GM19395 (cell line): ENCODE data around the gene GJD3.

Source experiments
- ATAC-seq: cut with Tn5 transposase; IDR thresholded peaks from one replicate; pipeline ENCODE4 v1.9.1; 2021; ENCODE audit warnings: mild to moderate bottlenecking, moderate library complexity; ENCODE audit not compliant: unreplicated experiment

Gene GJD3

DNA sequence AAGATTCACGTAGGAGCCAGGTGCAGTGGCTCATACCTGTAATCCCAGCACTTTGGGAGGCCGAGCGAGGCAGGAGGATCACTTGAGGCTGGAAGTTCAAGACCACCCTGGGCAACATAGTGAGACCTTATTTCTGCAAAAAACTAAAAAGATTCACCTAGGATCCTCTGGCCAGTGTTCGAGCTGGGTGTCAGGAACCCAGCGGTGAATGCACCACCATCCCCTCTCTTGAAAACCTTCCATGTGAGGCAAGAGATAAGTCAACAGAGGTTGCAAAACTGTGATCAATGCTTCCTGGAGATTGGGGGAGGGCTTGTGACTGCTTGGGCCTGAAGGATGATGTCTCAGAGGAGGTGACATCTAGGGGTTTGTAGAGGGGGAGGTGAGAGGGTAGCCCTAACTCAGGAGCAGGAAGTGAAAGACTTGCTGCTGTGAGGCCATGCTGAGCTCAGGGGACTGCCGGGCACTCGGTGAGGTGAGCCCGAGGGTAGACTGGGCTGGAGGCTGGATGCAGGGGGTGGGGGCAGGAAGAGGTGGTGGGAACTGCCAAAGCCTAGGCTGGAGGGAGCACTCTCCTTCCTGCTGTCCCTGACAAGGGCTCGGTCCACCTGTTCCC, 11.7 kb downstream of the GJD3 start:
- ATAC-seq, result no peak

GRCh38 chr17:40352237-40352778, 12.2 kb downstream of the GJD3 start:
- ATAC-seq, result no peak

GRCh38 chr17:40351359-40352236, 12.9 kb downstream of the GJD3 start:
- no peak for ATAC-seq

DNA sequence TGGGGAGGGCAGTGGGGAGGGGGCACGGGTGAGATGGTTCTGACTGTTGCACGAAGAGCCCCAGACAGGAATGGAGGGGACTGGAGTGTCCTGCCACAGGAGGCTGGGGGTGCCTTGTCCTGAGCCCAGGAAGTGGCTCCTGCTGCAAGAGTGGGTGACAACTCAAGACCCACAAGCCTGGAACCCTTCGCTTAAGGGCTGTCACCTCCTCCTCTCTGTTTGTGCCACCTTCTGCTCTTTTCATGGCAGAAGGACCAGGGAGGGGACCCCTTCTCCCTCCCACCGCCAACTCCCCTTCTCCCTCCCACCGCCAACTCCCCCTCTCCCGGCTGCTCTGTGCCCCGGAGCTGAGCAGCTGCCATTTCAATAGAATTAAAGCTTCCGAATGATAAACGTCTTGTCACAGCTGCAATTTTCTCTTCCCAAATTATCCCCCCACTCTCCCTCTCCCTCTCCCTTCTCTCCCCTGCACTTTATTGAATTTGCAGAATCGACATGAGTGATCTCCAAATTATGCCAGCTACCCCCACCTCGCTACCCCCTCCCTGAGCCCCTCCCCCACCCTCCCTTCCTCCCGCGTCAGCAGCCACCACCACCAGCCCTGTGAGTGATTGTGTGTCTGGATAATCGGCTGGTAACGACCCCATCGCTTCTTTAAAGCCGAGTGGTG, 13.7 kb downstream of the GJD3 start:
- no peak for ATAC-seq

DNA sequence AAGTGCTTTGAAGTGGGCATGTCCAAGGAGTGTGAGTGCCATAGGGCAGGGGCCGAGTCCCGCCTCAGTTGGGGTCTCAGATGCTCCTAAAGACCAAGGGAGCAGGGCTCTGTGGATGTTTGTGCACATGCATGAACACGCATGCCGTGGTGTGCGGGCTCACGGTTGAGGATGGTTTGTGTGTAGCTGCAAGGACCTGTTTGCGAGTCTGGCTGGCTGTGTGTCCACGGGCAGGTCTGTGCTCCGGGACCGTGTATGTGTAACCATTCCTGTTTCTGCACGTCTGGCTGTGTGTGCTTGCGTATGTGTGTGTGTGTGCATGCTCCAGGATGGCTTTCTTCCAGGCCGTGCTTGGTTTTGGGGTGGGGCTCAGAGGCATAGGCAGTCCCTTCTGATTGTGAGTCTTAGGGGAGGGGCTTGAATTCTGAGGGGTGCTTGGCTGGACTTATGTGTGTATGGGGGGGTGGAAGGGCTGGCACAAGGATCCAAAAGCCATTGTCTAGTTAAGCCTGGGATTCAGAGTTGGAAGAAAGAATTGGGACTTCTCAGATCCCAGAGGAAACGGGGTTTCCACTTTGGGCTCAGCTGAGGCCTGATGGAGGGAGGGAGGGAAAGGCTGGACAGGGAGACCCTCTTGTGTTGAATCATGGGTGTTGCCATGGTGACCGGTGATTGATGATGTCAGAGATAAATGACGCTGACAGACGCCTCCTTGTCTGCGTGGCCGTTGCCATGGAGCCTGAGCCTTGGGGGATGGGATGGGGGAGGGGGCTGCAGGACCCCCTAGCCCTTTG, 14.4 kb downstream of the GJD3 start:
- no peak for ATAC-seq

DNA sequence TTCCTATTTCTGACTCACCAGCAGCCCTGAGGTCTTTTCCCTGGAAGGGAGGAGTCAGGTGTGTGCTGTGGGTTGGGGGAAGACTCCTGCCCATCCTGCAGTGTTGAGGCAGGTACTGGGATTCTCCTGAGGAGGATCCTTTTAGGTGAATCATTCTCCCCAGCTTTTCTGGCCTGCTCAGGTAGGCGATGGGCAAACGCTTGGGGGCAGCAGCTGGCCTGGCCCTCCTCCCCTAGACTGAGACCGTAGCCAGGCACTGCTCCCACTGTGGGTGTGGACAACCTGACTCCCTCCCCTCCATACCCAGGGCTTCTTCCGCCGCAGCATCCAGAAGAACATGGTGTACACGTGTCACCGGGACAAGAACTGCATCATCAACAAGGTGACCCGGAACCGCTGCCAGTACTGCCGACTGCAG, 15.1 kb downstream of the GJD3 start:
- ATAC-seq, result no peak

DNA sequence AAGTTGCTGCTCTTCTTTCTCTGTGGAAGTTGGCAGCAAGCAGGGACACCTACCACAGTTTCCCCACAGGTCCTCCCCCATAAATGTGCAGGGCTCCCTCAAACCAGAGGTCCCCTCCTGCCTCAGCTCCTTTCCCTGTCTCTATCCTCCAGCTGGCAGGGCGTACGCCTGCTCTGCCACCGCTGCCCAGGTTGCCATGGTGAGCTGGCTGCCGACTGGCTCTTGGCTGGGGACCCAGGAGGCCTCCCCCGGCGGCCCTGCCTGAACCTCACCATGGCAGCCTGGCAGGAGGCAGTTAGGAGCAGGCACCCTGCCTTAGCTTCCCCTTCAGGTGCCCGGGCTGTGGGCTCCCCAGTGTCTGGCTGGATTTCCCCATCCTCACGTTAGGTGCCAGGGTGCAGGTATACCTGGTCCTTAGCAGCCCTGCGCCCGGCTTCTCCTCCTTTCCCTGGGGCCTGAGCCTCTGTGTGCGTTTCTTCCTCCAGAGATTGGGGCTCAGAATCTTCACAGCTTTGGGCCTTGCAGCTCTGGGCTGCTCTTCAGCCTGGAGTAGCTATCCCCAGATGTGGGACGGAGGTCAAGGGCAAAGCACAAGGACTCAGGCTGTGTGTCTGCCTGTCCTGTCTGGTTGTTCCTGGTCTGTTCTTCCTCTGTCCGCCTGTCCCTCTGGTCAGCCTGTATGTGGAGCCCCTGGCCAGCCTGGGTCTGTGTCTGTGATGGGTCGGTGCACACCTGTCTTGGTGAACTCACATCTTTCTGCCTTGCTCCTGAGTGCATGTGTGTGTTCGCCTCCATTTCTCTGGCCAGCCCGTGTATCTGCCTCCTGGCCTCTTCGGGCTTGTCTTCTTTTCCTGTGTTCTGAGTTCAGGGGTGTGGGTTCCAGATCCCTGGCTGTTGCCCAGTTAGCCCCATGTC, 15.7 kb downstream of the GJD3 start:
- no peak for ATAC-seq

GRCh38 chr17:40348136-40348504, 16.4 kb downstream of the GJD3 start:
- ATAC-seq, result no peak

DNA sequence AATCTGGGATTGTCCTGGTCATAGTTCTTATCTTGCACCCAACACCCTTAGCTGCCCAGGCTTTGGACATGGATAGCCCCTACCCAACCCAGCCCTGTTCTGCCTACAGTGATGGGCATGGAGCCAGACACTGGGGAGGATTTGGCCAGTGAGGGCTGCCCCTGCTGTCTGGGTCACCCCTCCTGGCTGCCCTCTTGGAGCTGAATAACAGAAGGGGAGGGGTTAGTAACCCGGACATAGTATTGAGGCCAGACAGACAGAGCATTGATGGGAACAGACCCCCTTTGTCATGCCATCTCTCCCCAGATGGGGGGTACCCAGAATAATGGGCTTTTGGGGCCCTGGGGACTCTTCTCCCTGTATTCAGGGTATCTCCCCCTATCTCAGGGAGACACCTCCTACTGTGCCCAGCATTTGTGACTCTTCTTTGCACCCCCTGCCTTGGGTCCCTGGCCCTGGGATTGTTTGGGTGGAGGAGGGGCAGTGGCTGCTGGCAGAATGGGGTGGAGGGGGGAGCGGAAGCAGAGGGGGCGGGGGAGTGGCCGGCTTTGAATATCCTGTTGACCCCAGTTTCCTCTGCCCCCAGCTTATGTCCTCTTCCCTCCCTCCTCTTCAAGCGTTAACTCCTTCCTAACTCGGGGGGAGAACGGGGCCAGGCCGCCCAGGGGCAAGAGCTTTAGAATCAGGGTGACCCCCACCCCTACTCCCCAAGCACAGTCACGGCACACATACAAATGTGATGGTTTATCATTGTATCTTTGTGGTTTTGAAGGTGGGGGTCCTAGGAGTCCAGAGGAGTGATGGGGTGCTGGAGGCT, 17.0 kb downstream of the GJD3 start:
- no peak for ATAC-seq

- no peak for ATAC-seq
Measured at GRCh38 chr17:40346765-40347158, 17.8 kb downstream of the GJD3 start.

DNA sequence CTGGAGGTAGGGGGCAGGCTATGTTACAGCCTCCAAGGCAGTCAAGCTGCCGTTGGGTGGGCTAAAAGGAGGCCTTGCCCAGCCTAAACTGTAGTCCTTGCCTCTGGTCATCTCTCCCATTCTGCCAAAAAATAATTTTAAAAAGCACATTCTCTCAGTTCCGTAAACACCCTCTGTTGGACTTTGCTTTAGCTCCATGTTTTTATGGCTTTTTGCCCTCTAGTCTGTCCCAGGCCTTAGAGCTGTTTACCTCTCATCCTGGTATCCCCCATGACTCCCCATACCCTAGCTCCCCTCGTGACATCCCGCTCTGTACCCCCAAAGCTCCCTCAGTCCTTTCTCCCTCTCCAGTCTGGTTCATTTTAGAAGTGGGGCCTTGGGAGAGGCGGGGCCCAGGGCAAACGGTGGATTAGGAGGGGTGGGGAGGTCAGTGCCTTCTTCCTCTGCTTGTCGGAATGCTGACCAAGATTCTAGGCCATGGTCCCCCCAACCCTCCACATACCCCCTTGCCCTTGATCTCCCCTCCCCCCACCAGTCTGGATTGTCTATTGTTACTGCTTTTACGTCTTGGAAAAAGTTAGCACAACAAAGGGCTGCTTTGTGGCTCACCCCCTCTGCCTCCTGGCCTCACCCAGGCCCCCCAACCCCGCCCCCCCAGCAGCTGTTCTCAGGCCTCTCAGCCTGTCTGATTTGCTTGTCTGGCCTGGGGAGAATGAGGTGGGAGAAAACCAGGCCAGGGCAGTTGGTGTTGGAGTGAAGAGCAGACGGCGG, 18.4 kb downstream of the GJD3 start:
- no peak for ATAC-seq

- no peak for ATAC-seq
Measured at GRCh38 chr17:40345161-40345993, 19.2 kb downstream of the GJD3 start.

GRCh38 chr17:40344421-40345160, 19.9 kb downstream of the GJD3 start:
- ATAC-seq, result no peak

DNA sequence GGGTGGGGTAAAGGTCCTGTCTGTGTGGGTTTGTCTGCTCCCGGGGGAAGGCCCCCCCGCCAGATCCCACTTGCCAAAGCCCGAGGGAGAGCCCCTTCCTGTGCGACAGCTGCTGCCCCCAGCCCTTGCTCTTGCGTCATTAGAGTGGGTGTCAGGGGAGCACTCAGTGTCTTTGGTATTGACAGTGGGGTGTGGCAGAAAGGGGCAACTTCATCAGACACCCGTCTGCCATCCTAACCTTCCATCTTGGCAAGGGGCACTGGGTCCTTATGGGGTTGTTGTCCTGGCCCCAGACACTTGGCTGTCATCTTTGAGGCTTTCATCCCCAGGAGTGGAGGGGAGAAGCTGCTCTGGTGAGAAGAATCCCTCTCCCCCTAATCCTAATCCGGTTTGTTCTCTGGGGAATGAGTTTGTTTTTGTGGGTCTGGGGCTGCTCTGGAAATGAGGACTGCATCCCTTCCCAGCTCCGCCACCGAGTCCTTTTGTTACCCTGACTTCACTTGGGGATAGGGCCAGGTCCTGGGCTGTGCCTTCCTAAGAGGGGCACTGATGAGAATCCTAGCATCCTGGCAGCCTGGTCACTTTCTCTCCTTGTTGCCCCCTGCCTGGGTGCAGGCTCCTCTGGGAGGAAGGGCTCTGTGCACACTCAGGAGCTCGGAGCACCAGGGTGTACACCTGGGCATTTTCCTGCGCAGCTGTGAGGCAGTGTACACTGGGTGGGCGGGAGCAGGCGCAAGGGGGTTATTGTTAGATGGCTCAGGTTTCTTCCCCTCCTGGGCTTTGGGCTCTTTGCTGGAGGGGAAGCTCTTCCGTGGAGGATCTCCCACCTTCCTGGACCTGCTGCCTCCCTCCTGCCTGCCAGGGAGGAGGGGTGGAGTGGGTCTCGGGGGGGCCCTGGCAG, 21.1 kb downstream of the GJD3 start:
- no peak for ATAC-seq

DNA sequence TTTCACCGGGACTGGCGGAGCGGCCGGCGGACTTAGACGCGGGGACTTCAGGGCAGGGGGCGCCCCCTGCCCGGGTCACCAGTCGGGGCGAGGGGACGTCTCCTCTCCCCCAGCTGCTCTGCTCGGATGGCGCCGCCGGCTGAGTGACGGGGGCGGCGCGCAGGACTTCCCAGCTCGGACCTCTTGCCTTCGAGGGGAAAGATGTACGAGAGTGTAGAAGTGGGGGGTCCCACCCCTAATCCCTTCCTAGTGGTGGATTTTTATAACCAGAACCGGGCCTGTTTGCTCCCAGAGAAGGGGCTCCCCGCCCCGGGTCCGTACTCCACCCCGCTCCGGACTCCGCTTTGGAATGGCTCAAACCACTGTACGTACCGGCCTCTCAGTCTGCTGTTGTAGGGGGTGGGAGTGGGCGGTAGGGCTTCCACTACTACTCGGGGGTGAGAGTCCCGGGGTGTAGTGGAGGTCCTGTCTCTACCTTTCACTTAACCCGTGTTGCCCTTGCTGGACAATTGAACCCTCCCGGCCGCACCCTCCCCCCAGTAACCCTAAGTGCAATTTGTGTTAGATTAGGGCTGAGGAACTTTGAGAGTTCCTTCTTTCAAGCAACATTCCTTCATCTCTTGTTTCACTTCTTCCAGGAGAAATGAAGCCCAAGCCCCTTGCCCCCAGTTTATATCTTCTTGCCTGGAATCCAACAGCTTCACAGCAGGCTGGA, 21.9 kb downstream of the GJD3 start:
- ATAC-seq, result no peak
